H9 (cell line): ENCODE data around the gene PDE7B. TPM values are rescaled to one million over a fixed set of nuclear protein-coding genes. Genes with fewer than 3 reads are reported as not detected.

Experiments used
- DNase-seq: peaks from one replicate; pipeline ENCODE4 v3.0.0-alpha.2; 2017
- H2AFZ ChIP-seq: one replicate; pipeline ENCODE4 v1.6.1; 2013; ENCODE audit warnings: mild to moderate bottlenecking, low read length, control low read depth, moderate library complexity
- H2AK5ac ChIP-seq: 2 replicates; pipeline ENCODE4 v1.6.1; 2013; ENCODE audit warnings: low read length, control low read depth, mixed read lengths; ENCODE audit not compliant: insufficient read length
- H2BK120ac ChIP-seq: one replicate; pipeline ENCODE4 v1.6.1; 2013; ENCODE audit warnings: low read depth, mild to moderate bottlenecking, low read length, control low read depth, inconsistent platforms; ENCODE audit not compliant: poor library complexity, severe bottlenecking
- H2BK12ac ChIP-seq: 2 replicates; pipeline ENCODE4 v1.6.1; 2013; ENCODE audit warnings: low read length, control low read depth, mixed read lengths, low read depth; ENCODE audit not compliant: insufficient read length
- H2BK15ac ChIP-seq: 2 replicates; pipeline ENCODE4 v1.6.1; 2013; ENCODE audit warnings: low read depth, low read length, control low read depth
- H2BK20ac ChIP-seq: one replicate; pipeline ENCODE4 v1.6.1; 2013; ENCODE audit warnings: low read depth, mild to moderate bottlenecking, low read length, control low read depth, inconsistent platforms; ENCODE audit not compliant: poor library complexity, severe bottlenecking
- H2BK5ac ChIP-seq: 2 replicates; pipeline ENCODE4 v1.6.1; 2013; ENCODE audit warnings: low read length, control low read depth, mixed read lengths; ENCODE audit not compliant: insufficient read length
- H3K14ac ChIP-seq: 2 replicates; pipeline ENCODE4 v1.6.1; 2013; ENCODE audit warnings: low read length, control low read depth; ENCODE audit not compliant: insufficient read depth
- H3K18ac ChIP-seq: 2 replicates; pipeline ENCODE4 v1.6.1; 2013; ENCODE audit warnings: low read depth, mild to moderate bottlenecking, mixed read lengths, low read length, control low read depth; ENCODE audit not compliant: insufficient read length
- H3K23ac ChIP-seq: 2 replicates; pipeline ENCODE4 v1.6.1; 2013; ENCODE audit warnings: low read length, control low read depth, mixed read lengths, low read depth; ENCODE audit not compliant: insufficient read length
- H3K23me2 ChIP-seq: 2 replicates; pipeline ENCODE4 v1.6.1; 2013; ENCODE audit warnings: low read depth, mild to moderate bottlenecking, mixed read lengths, low read length, control low read depth; ENCODE audit not compliant: insufficient read length, poor library complexity, severe bottlenecking
- H3K27ac ChIP-seq: 2 replicates; pipeline ENCODE4 v1.5.1; 2013; ENCODE audit warnings: low read length, control low read depth, mixed read lengths, low read depth; ENCODE audit not compliant: insufficient read length
- H3K27me3 ChIP-seq: 2 replicates; pipeline ENCODE4 v1.6.1; 2013; ENCODE audit warnings: low read length, control low read depth, inconsistent platforms; ENCODE audit not compliant: insufficient read depth
- H3K4ac ChIP-seq: 2 replicates; pipeline ENCODE4 v1.6.1; 2013; ENCODE audit warnings: low read depth, mild to moderate bottlenecking, control low read depth, inconsistent platforms, low read length, moderate library complexity
- H3K4me1 ChIP-seq: 2 replicates; pipeline ENCODE4 v1.6.1; 2013; ENCODE audit warnings: low read length, control low read depth, inconsistent platforms; ENCODE audit not compliant: insufficient read depth
- H3K4me2 ChIP-seq: 2 replicates; pipeline ENCODE4 v1.6.1; 2013; ENCODE audit warnings: low read length, control low read depth, mixed read lengths; ENCODE audit not compliant: insufficient read length, insufficient read depth
- H3K56ac ChIP-seq: 2 replicates; pipeline ENCODE4 v1.6.1; 2013; ENCODE audit warnings: low read depth, mild to moderate bottlenecking, mixed read lengths, low read length, control low read depth; ENCODE audit not compliant: insufficient read length
- H3K79me1 ChIP-seq: 2 replicates; pipeline ENCODE4 v1.6.1; 2013; ENCODE audit warnings: low read depth, mild to moderate bottlenecking, moderate library complexity, low read length, control low read depth, inconsistent platforms; ENCODE audit not compliant: insufficient read depth, poor library complexity, severe bottlenecking
- H3K79me2 ChIP-seq: 2 replicates; pipeline ENCODE4 v1.6.1; 2013; ENCODE audit warnings: low read length, control low read depth, inconsistent platforms; ENCODE audit not compliant: insufficient read depth
- H3K9ac ChIP-seq: 2 replicates; pipeline ENCODE4 v1.6.1; 2013; ENCODE audit warnings: low read length, control low read depth, mixed read lengths; ENCODE audit not compliant: insufficient read length; ENCODE audit errors: extremely low read depth
- H3K9me3 ChIP-seq: one replicate; pipeline ENCODE4 v1.6.1; 2013; ENCODE audit warnings: low read depth, low read length, inconsistent platforms; ENCODE audit not compliant: control insufficient read depth
- H3T11ph ChIP-seq: one replicate; pipeline ENCODE4 v1.6.1; 2013; ENCODE audit warnings: mild to moderate bottlenecking, low read length, control low read depth, inconsistent platforms
- H4K20me1 ChIP-seq: one replicate; pipeline ENCODE4 v1.6.1; 2013; ENCODE audit not compliant: control insufficient read depth, insufficient read length, insufficient read depth
- H4K5ac ChIP-seq: 2 replicates; pipeline ENCODE4 v1.6.1; 2013; ENCODE audit warnings: low read depth, mild to moderate bottlenecking, mixed read lengths, low read length, control low read depth; ENCODE audit not compliant: insufficient read length
- H4K8ac ChIP-seq: replicated peaks from 2 replicates; pipeline ENCODE4 v1.6.1; 2013; ENCODE audit warnings: low read length, control low read depth, mixed read lengths, low read depth; ENCODE audit not compliant: insufficient read length
- H4K91ac ChIP-seq: 2 replicates; pipeline ENCODE4 v1.6.1; 2013; ENCODE audit warnings: low read depth, mild to moderate bottlenecking, moderate library complexity, mixed read lengths, low read length, control low read depth; ENCODE audit not compliant: insufficient read length
- H3K27ac Mint-ChIP-seq, 3 experiments: 2 replicates in 2 of 3; 3 replicates in 1 of 3; pipeline ENCODE4 v1.8.0; 2020 to 2021; ENCODE audit warnings: mixed read lengths in 3 of 3, mild to moderate bottlenecking in 1 of 3, moderate library complexity in 1 of 3
- H3K27me3 Mint-ChIP-seq: 2 replicates; pipeline ENCODE4 v1.8.0; 2021; ENCODE audit warnings: low read depth, mild to moderate bottlenecking, moderate library complexity, mixed read lengths
- H3K36me3 Mint-ChIP-seq, 3 experiments: 2 replicates in 2 of 3; 3 replicates in 1 of 3; pipeline ENCODE4 v1.8.0; 2020 to 2021; ENCODE audit warnings: low read depth in 3 of 3, mixed read lengths in 3 of 3; ENCODE audit not compliant: insufficient read depth in 1 of 3
- H3K4me1 Mint-ChIP-seq, 2 experiments: 2 replicates each; pipeline ENCODE4 v1.8.0; 2020; ENCODE audit warnings: mixed read lengths in 2 of 2
- H3K4me3 Mint-ChIP-seq, 2 experiments: 2 replicates in 1 of 2; 3 replicates in 1 of 2; pipeline ENCODE4 v1.8.0; 2020 to 2021; ENCODE audit warnings: mild to moderate bottlenecking in 2 of 2, mixed read lengths in 2 of 2, moderate library complexity in 1 of 2
- H3K9me3 Mint-ChIP-seq, 2 experiments: 2 replicates in 1 of 2; 3 replicates in 1 of 2; pipeline ENCODE4 v1.8.0; 2020; ENCODE audit warnings: mild to moderate bottlenecking in 2 of 2, mixed read lengths in 2 of 2, moderate library complexity in 1 of 2
- CTCF ChIP-seq: fragments of 200-600 bp; sonication (generic); conservative IDR thresholded peaks from 3 replicates; pipeline ENCODE4 v1.8.0; 2021; ENCODE audit warnings: antibody characterized with exemption, mild to moderate bottlenecking
- WGBS: extraction: QIAGEN DNeasy Blood & Tissue Kit; methylation state at CpG from one replicate; pipeline ENCODE4 v1.1.7; 2013; ENCODE audit warnings: missing lambda C conversion rate, low lambda C conversion rate, mixed read lengths; ENCODE audit not compliant: insufficient read length; ENCODE audit errors: extremely low coverage; 5-methylcytosine and 5-hydroxymethylcytosine counted together
- total RNA-seq: library from RNA; stranded (reverse); gene quantifications from 2 replicates; pipeline ENCODE4 v1.2.1, GENCODE V29; 2021

The PDE7B gene
- total RNA-seq, 1 experiment from 2014 or later, result not detected

GRCh38 chr6:136077834-136078576, 226.5 kb downstream of the PDE7B start:
- H3K27ac ChIP-seq, result no peak overlapping the region
- no peak overlapping the region for H2BK20ac ChIP-seq
- H3K18ac ChIP-seq, result no peak overlapping the region
- whole genome bisulfite sequencing, result no CpG with 5 or more reads among the region's 5 CpGs
- H3K27me3 ChIP-seq, result no peaks in the 10 kb centered on the region
- Mint-ChIP-seq H3K27me3 (no peaks in the 10 kb centered on the region; the same call in 1 of the 2 replicates), H3K27ac (peak overlapping the region in 2 of 3 experiments; percentile 62 to 66; a peak in 2 of 7 replicates), H3K36me3 (no peaks in the 10 kb centered on the region), H3K4me1 (peaks cover 6 to 8% of the 10 kb centered on the region in 2 experiments), H3K9me3 (no peaks in the 10 kb centered on the region), H3K4me3 (no peak overlapping the region)
- H4K5ac ChIP-seq, result no peak overlapping the region
- H3K56ac ChIP-seq, result no peak overlapping the region
- no peak overlapping the region for H3K4me2 ChIP-seq
- H3K14ac ChIP-seq, result no peak overlapping the region
- no peaks in the 10 kb centered on the region; the same call in 1 of the 2 replicates for H3K4me1 ChIP-seq
- H3K9me3 ChIP-seq, result no peaks in the 10 kb centered on the region
- H2AFZ ChIP-seq, result no peak overlapping the region
- H2BK12ac ChIP-seq, result no peak overlapping the region
- H2BK15ac ChIP-seq, result no peak overlapping the region
- H3K23ac ChIP-seq, result no peak overlapping the region
- no peak overlapping the region for H3K9ac ChIP-seq
- no peaks in the 10 kb centered on the region for H3K23me2 ChIP-seq
- H3K79me2 ChIP-seq, result no peaks in the 10 kb centered on the region
- H2AK5ac ChIP-seq, result no peak overlapping the region
- no peak overlapping the region for H2BK120ac ChIP-seq
- H3K4ac ChIP-seq, result no peak overlapping the region
- no peak overlapping the region for H4K8ac ChIP-seq
- no peak for DNase-seq
- H3T11ph ChIP-seq, result no peak overlapping the region
- no peaks in the 10 kb centered on the region for H3K79me1 ChIP-seq
- no peak overlapping the region for H4K91ac ChIP-seq
- H4K20me1 ChIP-seq, result no peaks in the 10 kb centered on the region
- no peak for TF ChIP-seq CTCF
- H2BK5ac ChIP-seq, result no peak overlapping the region
